GM19468 (cell line): ENCODE data around the gene DLX2.
"Not testable (repeated sequence)": the region's sequence is repeated elsewhere in the genome, so short reads cannot be mapped to it uniquely, and the experiment has no call there.

Experiments used
- ATAC-seq: cut with Tn5 transposase; IDR thresholded peaks from one replicate; pipeline ENCODE4 v1.9.1; 2021; ENCODE audit warnings: mild to moderate bottlenecking, moderate library complexity, moderate number of reproducible peaks; ENCODE audit not compliant: unreplicated experiment; ENCODE audit errors: extremely low read depth

The DLX2 gene

DNA sequence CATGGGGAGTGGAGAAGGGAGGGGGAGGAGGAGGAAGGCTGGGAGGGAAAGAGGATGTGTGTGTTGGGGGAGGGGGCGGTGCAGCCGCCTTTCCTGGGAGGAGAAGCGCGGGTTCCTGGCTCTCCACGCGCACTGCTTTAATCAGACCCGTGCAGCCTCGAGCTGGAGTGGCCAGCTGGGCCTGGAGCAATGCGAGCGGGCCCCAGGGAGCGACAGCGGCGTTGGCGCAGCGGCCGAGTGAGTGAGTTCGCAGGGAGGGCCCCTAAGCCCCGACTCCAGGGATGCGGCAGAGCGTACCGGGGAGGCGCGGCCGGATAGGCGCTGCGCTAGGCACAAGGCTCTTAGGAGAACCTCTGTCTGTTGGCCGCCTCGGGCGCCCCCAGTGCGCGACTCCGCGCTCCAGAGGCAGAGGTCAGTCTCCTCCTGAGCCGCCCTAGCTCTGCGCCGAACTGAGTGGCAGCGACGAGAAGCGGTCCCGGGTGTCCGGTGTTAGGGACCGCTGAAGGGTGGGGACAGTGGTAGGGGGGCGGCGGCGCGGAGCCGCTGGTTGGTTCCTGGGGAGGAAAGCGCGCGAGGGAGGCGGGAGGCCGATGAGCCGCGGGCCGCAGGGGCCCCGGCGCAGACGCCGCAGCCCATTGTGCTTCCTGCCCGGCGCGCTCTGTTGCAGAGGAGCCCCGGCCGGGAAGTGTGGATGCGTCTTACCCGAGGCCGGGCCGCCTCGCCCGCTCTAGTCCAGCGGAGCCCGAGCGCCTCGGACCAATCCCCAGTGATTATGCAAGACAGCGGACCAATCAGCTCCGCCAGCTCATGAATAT is 17.8 kb downstream of the DLX2 start:
- ATAC-seq: peak; percentile 68

DNA sequence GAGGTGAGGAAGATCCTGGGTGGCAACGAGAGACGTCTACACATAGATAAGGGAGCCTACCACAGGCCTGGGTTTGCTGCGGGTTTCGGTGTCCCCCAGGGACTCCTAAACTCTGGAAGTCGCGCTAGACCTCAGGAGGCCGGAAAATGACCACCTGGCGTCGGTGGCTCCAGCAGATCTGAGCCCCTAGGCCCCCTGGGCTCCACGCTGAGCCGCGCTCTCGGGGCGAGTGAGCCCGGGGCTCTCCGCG is 18.4 kb downstream of the DLX2 start:
- no peak for ATAC-seq

- no peak for ATAC-seq
Observed at GRCh38 chr2:172083628-172084394, 18.9 kb downstream of the DLX2 start.

DNA sequence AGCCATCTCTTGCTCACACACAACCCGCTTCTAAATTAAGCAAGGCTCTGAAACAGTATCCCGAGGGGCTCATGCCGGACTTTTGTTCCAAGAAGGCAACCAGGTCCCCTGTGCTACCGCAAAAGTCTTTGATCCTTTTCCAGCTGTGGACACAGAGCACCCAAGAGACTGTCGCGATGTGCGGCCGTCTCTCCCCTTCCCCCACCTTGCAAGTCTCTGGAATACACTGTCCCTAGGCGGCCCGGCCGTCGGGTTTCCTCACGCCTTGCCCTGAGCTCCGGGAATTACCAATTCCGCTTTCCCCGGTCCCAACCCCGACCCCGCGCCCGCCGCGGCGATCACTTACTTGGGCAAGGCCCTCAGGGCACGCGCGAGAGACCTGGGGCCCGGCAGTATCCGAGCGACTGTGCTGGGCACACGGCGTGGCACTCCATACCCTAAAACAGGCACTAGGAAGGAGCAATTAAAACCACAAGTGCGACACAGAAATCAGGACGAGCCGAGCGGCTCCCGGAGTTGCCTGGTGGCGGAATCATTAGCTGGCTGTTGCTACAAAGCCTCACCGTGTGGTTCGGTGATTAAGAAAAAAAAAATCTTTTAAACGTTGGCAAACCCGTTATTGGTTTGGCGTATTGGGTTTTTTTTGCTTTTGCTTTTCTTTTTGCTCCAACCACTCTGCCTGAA is 19.6 kb downstream of the DLX2 start:
- ATAC-seq: no peak

DNA sequence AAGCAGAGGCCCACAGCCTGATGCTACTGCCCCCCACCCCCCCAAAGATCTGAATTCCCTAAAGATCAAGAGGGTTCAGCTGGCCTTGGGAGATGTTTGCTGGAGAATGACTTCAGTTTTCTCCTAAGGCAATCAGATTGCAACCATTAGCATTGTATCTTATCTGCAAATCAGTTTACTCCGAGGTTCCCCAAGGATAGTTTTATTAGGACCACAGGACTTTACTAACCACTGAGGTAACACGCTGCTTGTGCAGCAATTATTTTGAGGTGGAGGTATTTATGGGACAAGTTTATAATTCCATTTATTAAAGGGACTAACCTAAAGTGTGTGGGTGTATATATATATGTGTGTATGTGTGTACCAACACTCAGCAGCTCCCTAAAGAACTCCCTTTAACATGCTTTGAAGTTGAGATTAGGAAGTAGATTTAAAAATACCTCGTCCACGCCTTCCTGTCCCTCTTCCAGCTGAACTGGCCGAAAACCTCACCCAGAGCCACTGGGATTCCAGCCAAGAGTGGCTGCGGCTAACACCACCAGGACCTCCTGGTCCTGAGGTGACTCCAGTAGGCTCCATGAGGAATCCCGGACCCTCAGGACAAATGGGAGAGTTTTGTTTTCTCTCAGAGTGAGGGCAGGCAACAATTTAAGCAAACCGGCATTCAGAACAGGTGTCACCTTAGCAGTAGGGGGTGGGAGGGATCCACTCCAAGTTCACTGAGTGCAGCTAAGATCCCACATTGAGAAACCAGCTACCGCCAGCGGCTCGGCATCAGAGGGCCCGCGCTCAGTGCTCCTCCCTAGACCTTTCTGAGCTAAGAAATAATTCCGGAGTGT is 20.4 kb downstream of the DLX2 start:
- no peak for ATAC-seq

DNA sequence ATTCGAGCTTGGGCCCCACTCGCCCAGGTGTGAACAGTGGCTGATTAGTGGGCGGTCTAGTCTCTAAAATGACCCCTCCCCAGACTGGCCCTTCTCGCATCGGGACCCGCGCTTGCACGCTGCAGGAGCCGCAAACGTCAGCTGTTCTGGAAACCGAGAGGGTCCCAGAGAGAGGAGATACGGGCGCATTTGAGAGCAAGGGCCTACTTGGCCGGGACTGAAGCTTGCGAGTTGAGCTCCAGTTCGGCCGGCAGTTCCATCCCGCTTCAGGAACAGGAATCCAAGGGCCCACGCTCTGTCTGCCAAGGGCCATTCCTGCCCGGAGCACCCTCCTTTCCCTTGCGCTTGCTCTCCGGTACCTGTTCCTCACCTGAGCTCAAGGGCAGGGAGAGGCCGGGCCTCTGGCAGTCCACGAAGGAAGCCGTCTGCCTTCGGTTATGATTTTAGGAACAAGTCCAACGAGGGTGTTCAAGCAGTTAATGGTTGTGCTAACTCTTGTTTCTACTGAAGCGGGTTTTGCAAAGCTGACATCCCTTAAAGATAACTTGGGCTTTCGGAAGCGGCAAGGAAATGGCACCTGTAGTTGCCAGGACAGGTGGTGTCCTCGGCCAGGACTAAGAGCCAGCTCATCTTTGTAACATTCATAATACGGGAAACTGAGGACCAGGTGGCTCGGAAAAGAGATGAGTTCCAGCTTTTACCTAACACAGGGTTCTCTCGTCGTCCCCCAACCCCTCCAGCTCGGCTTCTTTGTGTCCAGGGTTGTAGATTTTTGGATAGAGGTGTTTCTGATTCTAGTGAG is 21.3 kb downstream of the DLX2 start:
- no peak for ATAC-seq

DNA sequence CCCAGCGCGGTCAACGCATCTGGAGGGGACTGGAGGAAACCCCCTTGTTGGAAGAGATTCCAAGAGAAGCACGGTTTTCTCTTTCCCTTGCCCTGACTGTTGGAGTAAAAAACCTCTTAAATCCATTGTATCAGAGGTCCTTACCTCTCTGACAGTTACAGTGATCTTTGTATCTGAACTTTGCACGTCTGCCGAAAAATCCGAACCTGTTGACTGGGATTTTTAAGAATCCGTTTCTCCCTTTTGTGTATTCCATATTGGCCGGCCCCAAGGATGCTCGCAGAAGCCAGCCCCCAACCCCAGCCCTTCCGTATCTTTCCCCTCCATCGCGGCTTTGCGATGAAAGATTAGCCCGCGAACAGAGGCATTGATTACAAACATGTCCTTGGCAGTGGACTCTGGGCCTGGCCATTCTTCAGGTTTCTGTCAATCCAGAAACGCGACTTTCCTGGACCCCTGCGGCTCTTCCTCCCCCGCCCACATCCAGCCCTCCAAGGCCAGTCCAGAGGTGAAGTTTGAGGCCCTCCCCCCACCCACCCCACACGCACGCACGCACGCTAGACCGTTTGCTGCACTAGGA is 22.0 kb downstream of the DLX2 start:
- ATAC-seq: no peak

DNA sequence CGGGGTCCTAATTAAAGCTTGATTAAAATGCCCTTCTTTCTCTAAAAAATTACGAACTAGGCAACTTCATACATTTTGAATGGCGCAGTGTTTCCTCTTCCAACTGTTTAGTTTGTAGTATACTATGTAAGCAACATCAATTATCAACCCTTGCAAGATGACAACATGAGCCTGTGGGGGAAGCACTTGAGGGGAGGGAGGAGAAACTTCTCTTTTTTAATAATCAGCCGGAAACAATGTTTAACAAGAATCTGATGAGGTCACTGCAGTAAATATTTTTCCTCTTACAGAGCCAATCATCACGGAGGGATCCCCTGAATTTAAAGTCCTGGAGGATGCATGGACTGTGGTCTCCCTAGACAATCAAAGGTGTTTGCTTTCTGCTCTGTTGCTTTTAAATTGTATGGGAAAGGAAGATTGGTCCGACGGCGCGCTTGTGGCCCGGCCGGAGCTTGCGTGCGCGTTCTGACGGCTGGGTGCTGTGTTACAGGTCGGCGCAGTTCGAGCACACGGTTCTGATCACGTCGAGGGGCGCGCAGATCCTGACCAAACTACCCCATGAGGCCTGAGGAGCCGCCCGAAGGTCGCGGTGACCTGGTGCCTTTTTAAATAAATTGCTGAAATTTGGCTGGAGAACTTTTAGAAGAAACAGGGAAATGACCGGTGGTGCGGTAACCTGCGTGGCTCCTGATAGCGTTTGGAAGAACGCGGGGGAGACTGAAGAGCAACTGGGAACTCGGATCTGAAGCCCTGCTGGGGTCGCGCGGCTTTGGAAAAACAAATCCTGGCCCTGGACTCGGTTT is 22.7 kb downstream of the DLX2 start:
- ATAC-seq: no peak

GRCh38 chr2:172079416-172079815 is 23.3 kb downstream of the DLX2 start:
- ATAC-seq: no peak

- ATAC-seq: no peak
Observed at GRCh38 chr2:172074254-172074653, 28.4 kb downstream of the DLX2 start.

- no peak for ATAC-seq
Observed at GRCh38 chr2:172073518-172073917, 29.2 kb downstream of the DLX2 start.

- no peak for ATAC-seq
Observed at GRCh38 chr2:172072706-172073105, 30.0 kb downstream of the DLX2 start.

DNA sequence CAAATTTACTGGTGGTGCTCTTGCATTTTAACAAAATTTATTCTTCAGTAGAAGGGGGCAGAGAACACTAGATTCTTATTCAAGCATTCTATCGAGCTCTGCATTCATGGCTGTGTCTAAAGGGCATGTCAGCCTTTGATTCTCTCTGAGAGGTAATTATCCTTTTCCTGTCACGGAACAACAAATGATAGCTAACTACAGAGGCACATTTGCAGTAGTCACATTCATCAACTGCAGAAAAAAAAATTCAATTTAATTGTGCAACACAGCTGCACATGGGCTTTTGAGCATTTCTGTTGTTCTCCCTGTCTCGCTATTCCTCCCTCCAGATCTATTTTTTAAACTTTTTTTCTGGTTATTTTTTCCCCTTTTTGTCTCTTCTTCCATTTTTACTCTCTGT is 30.4 kb downstream of the DLX2 start:
- ATAC-seq: no peak

DNA sequence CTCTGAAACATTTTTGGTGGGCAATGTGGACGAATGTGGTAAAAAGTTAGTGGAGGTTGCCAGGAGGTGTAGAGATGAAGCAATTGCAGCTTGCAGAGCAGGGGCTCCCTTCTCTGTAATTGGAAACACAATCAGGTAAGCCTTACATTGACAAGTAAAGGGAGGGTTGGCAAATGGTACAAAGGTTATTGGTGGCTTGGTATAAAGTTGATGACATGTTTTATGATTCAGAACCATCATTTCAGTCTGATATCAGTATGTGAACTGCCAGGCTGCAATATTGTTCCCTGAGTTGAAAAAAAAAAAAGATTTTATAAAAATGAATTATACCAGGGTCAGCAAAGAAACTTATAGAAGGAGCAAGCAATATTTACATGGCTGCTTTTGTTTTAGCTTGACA is 31.8 kb downstream of the DLX2 start:
- ATAC-seq: no peak

DNA sequence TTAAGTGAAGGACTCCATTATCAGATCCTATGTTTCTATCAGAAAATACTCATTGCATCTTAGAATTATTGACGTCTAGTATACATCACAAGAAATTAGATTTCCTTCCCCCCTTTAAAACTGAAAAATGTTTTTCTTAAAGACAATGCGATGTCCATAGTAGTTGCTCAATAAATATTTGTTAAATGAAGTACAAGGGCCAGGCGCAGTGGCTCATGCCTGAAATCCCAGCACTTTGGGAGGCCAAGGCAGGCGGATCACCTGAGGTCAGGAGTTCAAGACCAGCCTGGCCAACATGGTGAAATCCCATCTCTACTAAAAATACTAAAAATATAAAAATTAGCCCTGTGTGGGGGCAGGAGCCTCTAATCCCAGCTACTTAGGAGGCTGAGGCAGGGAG is 34.8 kb downstream of the DLX2 start:
- ATAC-seq: not testable (repeated sequence)

DNA sequence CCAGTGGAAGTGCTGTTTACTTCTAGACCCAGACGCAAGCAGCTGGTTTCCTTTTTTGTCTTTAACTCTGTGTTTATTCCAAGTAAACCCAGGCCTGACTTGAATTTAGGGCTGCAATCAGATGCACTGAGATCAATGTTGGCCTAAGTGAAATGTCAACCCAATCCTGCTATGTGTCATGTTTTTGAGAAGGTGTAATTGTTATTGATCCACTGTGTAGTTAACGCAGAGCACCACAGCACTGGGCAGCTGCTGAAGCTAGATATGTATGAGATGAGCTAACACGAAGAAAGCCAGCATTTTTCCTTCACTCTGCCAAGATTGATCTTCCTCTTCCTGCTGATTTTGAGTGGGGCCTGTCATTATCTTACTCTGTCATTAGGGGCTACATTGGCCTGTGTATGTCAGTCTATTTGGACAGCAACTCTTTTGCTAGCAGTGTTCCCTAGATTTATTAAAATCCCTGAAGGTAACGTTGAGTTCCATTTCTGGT is 36.3 kb downstream of the DLX2 start:
- ATAC-seq: no peak

GRCh38 chr2:172065111-172065510 is 37.6 kb downstream of the DLX2 start:
- no peak for ATAC-seq

- ATAC-seq: no peak
Observed at GRCh38 chr2:172063446-172063845, 39.3 kb downstream of the DLX2 start.
